Activated CD8-positive, alpha-beta T cell treated with anti-CD3 and anti-CD28 coated beads for 36 hours (primary cell): ENCODE results near the gene MMD. TPM values are rescaled to one million over a fixed set of nuclear protein-coding genes. Genes with fewer than 3 reads are reported as not detected.

Source experiments
- ATAC-seq: fragments of 200-7000 bp; cut with Tn5 transposase; one replicate; pipeline ENCODE4 v1.10.0; 2021; ENCODE audit warnings: mild to moderate bottlenecking, moderate library complexity
- CTCF ChIA-PET: fragments of 350-600 bp; sonication (Branson Sonifier 250); formaldehyde crosslinking; loops from one replicate; lab custom pipeline; 2021; ENCODE audit warnings: antibody characterized with exemption; lab: Charles Lee
- POLR2A ChIA-PET: fragments of 350-600 bp; sonication (Branson Sonifier 250); formaldehyde crosslinking; loops from one replicate; lab custom pipeline; 2021; ENCODE audit warnings: antibody characterized with exemption; lab: Charles Lee
- DNase-seq: peaks from one replicate; pipeline ENCODE4 v3.0.0-alpha.2; 2020
- H3K27ac Mint-ChIP-seq: one replicate; pipeline ENCODE4 v1.8.0; 2021; ENCODE audit warnings: mild to moderate bottlenecking, mixed read lengths
- H3K27me3 Mint-ChIP-seq: one replicate; pipeline ENCODE4 v1.8.0; 2021; ENCODE audit warnings: mixed read lengths
- H3K36me3 Mint-ChIP-seq: one replicate; pipeline ENCODE4 v1.8.0; 2021; ENCODE audit warnings: low read depth, mixed read lengths
- H3K4me1 Mint-ChIP-seq: one replicate; pipeline ENCODE4 v1.8.0; 2021; ENCODE audit warnings: low read depth, mixed read lengths
- H3K4me3 Mint-ChIP-seq: one replicate; pipeline ENCODE4 v1.8.0; 2021; ENCODE audit warnings: mild to moderate bottlenecking, moderate library complexity, mixed read lengths
- H3K9me3 Mint-ChIP-seq: one replicate; pipeline ENCODE4 v1.8.0; 2021; ENCODE audit warnings: mixed read lengths
- intact Hi-C: fragments of 100-400 bp; cut with micrococcal nuclease; formaldehyde crosslinking; loops from one replicate; pipeline ENCODE4 v1.10.0; 2022
- total RNA-seq, 2 experiments: library from RNA; stranded (reverse); gene quantifications; one replicate each; pipeline ENCODE4 v1.2.3, GENCODE V29; 2021
- TF ChIP-seq, protein P1 (sequence below): fragments of 200-600 bp; IDR thresholded peaks from one replicate; pipeline ENCODE4 v1.8.0; 2022; ENCODE audit warnings: antibody characterized with exemption, mild to moderate bottlenecking

Gene MMD
- total RNA-seq, 2 experiments from 2014 or later, result 27.0 to 39.3 TPM

GRCh38 chr17:55416470-55417052 is 5.1 kb downstream of the MMD start:
- no peak for ATAC-seq
- no peak for DNase-seq
- intact Hi-C loops, result loop anchor here (10.0 kb wide), 1 partner anchor 98 kb away; the partner anchor contains the start of gene SMIM36
- ChIA-PET CTCF (interaction anchor here (2.4 kb wide), 1 partner anchor 98 kb away, joined by 7 read pairs; no protein-coding TSS in a partner anchor), POLR2A (interaction anchor here (1.4 kb wide), 1 partner anchor 17 kb away, joined by 4 read pairs; no protein-coding TSS in a partner anchor)
- peaks cover 60% of the 10 kb centered on the region for H3K36me3 Mint-ChIP-seq
- no peaks in the 10 kb centered on the region for H3K9me3 Mint-ChIP-seq
- peaks cover 54% of the 10 kb centered on the region for H3K4me1 Mint-ChIP-seq
- no peaks in the 10 kb centered on the region for H3K27me3 Mint-ChIP-seq
- TF ChIP-seq, protein P1, sequence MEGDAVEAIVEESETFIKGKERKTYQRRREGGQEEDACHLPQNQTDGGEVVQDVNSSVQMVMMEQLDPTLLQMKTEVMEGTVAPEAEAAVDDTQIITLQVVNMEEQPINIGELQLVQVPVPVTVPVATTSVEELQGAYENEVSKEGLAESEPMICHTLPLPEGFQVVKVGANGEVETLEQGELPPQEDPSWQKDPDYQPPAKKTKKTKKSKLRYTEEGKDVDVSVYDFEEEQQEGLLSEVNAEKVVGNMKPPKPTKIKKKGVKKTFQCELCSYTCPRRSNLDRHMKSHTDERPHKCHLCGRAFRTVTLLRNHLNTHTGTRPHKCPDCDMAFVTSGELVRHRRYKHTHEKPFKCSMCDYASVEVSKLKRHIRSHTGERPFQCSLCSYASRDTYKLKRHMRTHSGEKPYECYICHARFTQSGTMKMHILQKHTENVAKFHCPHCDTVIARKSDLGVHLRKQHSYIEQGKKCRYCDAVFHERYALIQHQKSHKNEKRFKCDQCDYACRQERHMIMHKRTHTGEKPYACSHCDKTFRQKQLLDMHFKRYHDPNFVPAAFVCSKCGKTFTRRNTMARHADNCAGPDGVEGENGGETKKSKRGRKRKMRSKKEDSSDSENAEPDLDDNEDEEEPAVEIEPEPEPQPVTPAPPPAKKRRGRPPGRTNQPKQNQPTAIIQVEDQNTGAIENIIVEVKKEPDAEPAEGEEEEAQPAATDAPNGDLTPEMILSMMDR, result no peak
- H3K27ac Mint-ChIP-seq, result peak overlapping the region; percentile 63
- H3K4me3 Mint-ChIP-seq, result peak overlapping the region; percentile 6

GRCh38 chr17:55416000-55416399 is 5.6 kb downstream of the MMD start:
- intact Hi-C loops, result loop anchor here (10.0 kb wide), 1 partner anchor 99 kb away; the partner anchor contains the start of gene SMIM36
- no peak for DNase-seq
- H3K36me3 Mint-ChIP-seq, result peaks cover 63% of the 10 kb centered on the region
- no peak overlapping the region for H3K27ac Mint-ChIP-seq
- H3K9me3 Mint-ChIP-seq, result no peaks in the 10 kb centered on the region
- H3K4me1 Mint-ChIP-seq, result peaks cover 54% of the 10 kb centered on the region
- TF ChIP-seq, protein P1, result no peak
- H3K27me3 Mint-ChIP-seq, result no peaks in the 10 kb centered on the region
- POLR2A ChIA-PET, result no interaction called here
- no peak overlapping the region for H3K4me3 Mint-ChIP-seq
- CTCF ChIA-PET, result no interaction called here
- ATAC-seq, result no peak

GRCh38 chr17:55414983-55415382 is 6.7 kb downstream of the MMD start:
- ATAC-seq, result no peak
- intact Hi-C loops, result loop anchor here (10.0 kb wide), 1 partner anchor 100 kb away; the partner anchor contains the start of gene SMIM36
- no peak for DNase-seq
- Mint-ChIP-seq H3K9me3 (no peaks in the 10 kb centered on the region), H3K36me3 (peaks cover 71% of the 10 kb centered on the region), H3K27ac (peak overlapping the region; percentile 77), H3K27me3 (no peaks in the 10 kb centered on the region), H3K4me3 (no peak overlapping the region), H3K4me1 (peaks cover 52% of the 10 kb centered on the region)
- TF ChIP-seq, protein P1, result no peak
- ChIA-PET POLR2A (interaction anchor here (0.6 kb wide), 1 partner anchor 242 kb away, joined by 4 read pairs; no protein-coding TSS in a partner anchor), CTCF (no interaction called here)

DNA sequence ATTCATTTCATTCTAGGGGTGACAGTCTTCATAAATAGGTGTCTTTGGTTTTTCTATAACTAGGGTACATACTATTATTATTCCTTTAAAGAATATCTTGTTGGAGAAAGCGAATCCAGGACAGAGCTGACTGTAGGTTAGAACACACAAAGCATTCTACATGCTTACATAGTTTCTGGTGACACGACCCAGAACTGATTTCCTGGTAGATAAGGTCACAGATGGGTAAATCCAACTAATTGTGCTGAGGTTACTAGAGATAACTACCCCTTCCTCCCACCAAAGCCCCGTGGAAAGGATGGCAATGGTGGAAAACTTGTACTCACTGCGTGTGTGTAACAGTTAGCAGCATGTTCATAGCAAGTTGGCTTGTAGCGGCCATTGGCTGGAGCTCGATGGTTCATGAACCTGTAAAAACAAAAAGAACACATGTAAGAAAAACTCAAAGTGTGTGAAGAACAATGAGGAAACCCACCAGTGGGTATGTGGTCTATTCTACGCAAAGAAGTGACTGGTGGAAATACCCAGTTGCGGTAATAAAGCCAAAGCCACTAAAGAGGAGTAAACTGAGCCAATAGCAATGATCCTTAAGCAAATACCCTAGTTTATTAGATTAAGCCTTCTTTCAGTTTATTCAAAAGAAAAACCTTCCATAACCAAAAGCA is 7.7 kb downstream of the MMD start:
- Mint-ChIP-seq H3K9me3 (no peaks in the 10 kb centered on the region), H3K4me3 (peak overlapping the region; percentile 3), H3K36me3 (peaks cover 70% of the 10 kb centered on the region), H3K27ac (peak overlapping the region; percentile 77), H3K27me3 (no peaks in the 10 kb centered on the region), H3K4me1 (peaks cover 41% of the 10 kb centered on the region)
- ChIA-PET CTCF (no interaction called here), POLR2A (no interaction called here)
- ATAC-seq, result peak; percentile 73
- peak; percentile 48 for DNase-seq
- TF ChIP-seq, protein P1, result no peak
- intact Hi-C loops, result loop anchor here (10.0 kb wide), 1 partner anchor 101 kb away; the partner anchor contains the start of gene SMIM36
